Measurements from ENCODE around the gene CACNB3.

The CACNB3 gene

GRCh38 chr12:48863291-48863690 is 45.0 kb downstream of the CACNB3 start:
- Histone ChIP-seq H3K27me3 (replicated peaks; ENCODE audit: control insufficient read depth, insufficient read depth, low read length) (no peaks in the 10 kb centered on the region), H3K4me3 (replicated peaks; ENCODE audit: low read depth, low read length) (no peak overlapping the region), H3K36me3 (ENCODE audit: control insufficient read depth, insufficient read depth, low read length) (peaks cover 6% of the 10 kb centered on the region)
- TF ChIP-seq, protein P1, sequence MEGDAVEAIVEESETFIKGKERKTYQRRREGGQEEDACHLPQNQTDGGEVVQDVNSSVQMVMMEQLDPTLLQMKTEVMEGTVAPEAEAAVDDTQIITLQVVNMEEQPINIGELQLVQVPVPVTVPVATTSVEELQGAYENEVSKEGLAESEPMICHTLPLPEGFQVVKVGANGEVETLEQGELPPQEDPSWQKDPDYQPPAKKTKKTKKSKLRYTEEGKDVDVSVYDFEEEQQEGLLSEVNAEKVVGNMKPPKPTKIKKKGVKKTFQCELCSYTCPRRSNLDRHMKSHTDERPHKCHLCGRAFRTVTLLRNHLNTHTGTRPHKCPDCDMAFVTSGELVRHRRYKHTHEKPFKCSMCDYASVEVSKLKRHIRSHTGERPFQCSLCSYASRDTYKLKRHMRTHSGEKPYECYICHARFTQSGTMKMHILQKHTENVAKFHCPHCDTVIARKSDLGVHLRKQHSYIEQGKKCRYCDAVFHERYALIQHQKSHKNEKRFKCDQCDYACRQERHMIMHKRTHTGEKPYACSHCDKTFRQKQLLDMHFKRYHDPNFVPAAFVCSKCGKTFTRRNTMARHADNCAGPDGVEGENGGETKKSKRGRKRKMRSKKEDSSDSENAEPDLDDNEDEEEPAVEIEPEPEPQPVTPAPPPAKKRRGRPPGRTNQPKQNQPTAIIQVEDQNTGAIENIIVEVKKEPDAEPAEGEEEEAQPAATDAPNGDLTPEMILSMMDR (IDR thresholded peaks at IDR 0.05; ENCODE audit: insufficient read depth, low read length, poor library complexity, severe bottlenecking): no peak
- no peak for DNase-seq (ENCODE audit: extremely low read depth, insufficient read length)

DNA sequence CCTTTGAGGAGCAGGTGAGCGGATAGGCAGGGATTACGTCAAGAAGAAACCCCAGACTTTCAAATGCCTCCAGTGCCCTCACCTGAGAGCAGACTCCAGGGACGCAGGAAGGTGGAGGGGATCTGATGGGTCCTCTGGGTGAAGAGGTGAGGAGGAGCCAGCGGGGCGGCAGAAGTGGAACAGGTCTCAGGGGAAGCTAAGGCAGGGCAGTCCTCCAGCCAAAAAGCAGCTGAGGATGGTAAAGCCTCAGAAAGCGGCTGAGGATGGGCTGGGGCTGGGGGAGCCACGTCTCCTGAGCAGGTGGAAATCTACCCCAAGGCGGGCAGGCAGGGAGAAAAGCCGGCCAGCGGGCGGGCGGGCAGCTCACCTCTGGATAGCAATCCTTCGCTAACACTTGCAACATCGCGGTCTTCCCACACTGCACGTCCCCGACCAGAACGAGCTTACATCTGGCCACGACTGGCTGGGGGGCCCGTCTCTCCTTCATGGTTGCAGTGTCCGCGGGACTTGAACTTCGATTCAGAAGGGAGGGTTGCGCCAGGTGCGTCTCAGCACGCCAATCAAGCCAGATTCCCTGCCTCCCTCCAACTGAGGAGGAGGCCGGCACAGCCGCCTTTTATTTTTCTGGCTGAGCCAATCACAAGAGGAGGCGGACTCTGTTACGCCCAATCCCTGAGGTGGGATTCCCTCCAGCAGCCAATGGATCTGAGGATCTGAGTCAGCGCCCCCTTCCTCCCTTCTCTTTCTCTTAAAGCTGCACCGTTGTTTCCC is 47.2 kb downstream of the CACNB3 start, which contains the start of gene RND1:
TSS of gene RND1 (minus strand) at position 590 of the 771 bp plus-strand sequence. CDS start at position 487, 103 bp downstream.
- Histone ChIP-seq H3K36me3 (ENCODE audit: control insufficient read depth, insufficient read depth, low read length) (peaks cover 6% of the 10 kb centered on the region), H3K27me3 (replicated peaks; ENCODE audit: control insufficient read depth, insufficient read depth, low read length) (no peaks in the 10 kb centered on the region), H3K4me3 (replicated peaks; ENCODE audit: low read depth, low read length) (peak within 1 kb of the TSS; percentile 80)
- TF ChIP-seq, protein P1 (IDR thresholded peaks at IDR 0.05; ENCODE audit: insufficient read depth, low read length, poor library complexity, severe bottlenecking): peak; percentile 6
- peak; percentile 84 for DNase-seq (ENCODE audit: extremely low read depth, insufficient read length)

DNA sequence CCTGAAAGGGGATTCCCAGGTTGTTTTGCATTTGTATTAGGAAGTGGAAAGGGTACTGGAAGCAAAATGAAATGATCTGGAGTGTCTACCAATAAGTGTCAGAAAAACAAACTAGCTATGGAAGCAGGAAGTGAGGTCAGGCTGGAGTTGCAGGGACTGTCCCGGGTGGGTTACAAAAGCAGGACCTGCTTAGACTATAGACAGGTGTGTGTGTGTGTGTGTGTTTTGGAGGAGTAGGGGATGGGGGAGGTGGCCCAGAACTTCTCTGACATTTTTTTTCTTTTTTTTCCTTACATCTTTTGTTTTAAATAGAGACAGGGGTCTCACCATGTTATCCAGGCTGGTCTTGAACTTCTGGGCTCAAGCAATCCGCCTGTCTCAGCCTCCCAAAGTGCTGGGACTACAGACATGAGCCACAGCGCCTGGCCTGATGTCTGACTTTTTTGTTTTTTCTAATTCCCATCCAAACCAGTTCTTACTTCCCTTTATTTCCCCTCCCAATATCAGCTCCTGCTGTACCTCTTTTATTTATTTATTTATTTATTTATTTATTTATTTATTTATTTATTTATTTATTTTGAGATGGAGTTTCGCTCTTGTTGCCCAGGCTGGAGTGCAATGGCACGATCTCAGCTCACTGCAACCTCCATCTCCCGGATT is 47.9 kb downstream of the CACNB3 start:
- DNase-seq (ENCODE audit: extremely low read depth, insufficient read length): no peak
- peak overlapping the region; percentile 80; the same call in 1 of the 2 replicates for H3K4me3 ChIP-seq (replicated peaks; ENCODE audit: low read depth, low read length)
- TF ChIP-seq, protein P1 (IDR thresholded peaks at IDR 0.05; ENCODE audit: insufficient read depth, low read length, poor library complexity, severe bottlenecking): no peak

DNA sequence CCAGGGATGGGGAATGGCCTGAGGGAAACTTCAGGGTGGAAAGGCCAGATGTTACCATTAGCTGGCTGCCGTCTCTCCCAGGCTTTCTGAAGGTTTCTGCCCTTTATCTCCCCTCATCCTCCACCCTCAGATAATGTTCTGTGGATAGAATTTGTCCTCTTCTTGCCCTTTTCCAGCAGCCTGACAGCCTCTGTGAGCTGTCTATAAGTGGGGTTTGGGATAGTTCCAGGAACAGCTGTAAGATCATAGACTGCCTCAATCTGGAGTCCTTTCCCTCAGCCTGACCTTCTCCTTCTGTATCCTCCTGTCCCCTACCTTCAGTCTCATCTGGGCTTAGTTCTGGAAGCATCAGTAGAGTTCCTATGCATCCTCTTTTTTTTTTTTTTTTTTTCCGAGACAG is 50.2 kb downstream of the CACNB3 start:
- DNase-seq (ENCODE audit: extremely low read depth, insufficient read length): no peak
- TF ChIP-seq, protein P1 (IDR thresholded peaks at IDR 0.05; ENCODE audit: insufficient read depth, low read length, poor library complexity, severe bottlenecking): no peak
- Histone ChIP-seq H3K4me3 (replicated peaks; ENCODE audit: low read depth, low read length) (no peak overlapping the region), H3K27me3 (replicated peaks; ENCODE audit: control insufficient read depth, insufficient read depth, low read length) (no peaks in the 10 kb centered on the region), H3K36me3 (ENCODE audit: control insufficient read depth, insufficient read depth, low read length) (no peaks in the 10 kb centered on the region)

More for the DNA sequence above, 47.9 kb downstream of the CACNB3 start:
- peaks cover 3% of the 10 kb centered on the region for H3K36me3 ChIP-seq (ENCODE audit: control insufficient read depth, insufficient read depth, low read length)
- no peaks in the 10 kb centered on the region for H3K27me3 ChIP-seq (replicated peaks; ENCODE audit: control insufficient read depth, insufficient read depth, low read length)

GRCh38 chr12:48869191-48869590 is 50.9 kb downstream of the CACNB3 start:
- no peaks in the 10 kb centered on the region for H3K27me3 ChIP-seq (replicated peaks; ENCODE audit: control insufficient read depth, insufficient read depth, low read length)
- H3K4me3 ChIP-seq (replicated peaks; ENCODE audit: low read depth, low read length): no peak overlapping the region
- TF ChIP-seq, protein P1 (IDR thresholded peaks at IDR 0.05; ENCODE audit: insufficient read depth, low read length, poor library complexity, severe bottlenecking): no peak
- no peaks in the 10 kb centered on the region for H3K36me3 ChIP-seq (ENCODE audit: control insufficient read depth, insufficient read depth, low read length)
- no peak for DNase-seq (ENCODE audit: extremely low read depth, insufficient read length)

All from GM06990 (cell line).